Measurements from ENCODE around the gene ERCC6L2.
A peak's percentile ranks its signal among the peaks of the same experiment; 100 is the strongest.

The ERCC6L2 gene

DNA sequence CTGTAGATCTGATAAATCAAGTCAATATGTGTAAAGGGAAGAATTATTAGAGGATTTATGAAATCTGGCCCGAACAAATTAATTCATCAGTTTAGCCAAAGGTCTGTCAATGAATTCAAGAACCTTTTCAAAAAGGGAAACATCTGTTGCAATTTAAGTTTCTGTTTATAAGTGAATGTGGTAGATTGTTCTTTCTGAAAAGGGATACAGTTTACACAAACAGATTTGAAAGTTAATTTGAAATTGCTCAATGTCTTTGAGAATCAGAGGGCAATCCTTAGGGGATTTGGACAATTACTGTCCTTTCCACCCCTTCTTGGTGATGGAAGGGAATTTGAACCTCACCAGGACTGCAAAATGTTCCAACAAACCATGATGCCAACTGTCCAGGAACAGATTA is 29.7 kb upstream of the ERCC6L2 start:
- TF ChIP-seq, protein P1, sequence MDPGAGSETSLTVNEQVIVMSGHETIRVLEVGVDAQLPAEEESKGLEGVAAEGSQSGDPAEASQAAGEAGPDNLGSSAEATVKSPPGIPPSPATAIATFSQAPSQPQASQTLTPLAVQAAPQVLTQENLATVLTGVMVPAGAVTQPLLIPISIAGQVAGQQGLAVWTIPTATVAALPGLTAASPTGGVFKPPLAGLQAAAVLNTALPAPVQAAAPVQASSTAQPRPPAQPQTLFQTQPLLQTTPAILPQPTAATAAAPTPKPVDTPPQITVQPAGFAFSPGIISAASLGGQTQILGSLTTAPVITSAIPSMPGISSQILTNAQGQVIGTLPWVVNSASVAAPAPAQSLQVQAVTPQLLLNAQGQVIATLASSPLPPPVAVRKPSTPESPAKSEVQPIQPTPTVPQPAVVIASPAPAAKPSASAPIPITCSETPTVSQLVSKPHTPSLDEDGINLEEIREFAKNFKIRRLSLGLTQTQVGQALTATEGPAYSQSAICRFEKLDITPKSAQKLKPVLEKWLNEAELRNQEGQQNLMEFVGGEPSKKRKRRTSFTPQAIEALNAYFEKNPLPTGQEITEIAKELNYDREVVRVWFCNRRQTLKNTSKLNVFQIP (CRISPR knock-in tag; IDR thresholded peaks at IDR 0.05; ENCODE audit: borderline replicate concordance, low read depth), result no peak
- no peak for TF ChIP-seq ZNF565 (CRISPR knock-in tag; conservative IDR thresholded peaks at IDR 0.05; ENCODE audit: low read depth)
- TF ChIP-seq, protein P2, sequence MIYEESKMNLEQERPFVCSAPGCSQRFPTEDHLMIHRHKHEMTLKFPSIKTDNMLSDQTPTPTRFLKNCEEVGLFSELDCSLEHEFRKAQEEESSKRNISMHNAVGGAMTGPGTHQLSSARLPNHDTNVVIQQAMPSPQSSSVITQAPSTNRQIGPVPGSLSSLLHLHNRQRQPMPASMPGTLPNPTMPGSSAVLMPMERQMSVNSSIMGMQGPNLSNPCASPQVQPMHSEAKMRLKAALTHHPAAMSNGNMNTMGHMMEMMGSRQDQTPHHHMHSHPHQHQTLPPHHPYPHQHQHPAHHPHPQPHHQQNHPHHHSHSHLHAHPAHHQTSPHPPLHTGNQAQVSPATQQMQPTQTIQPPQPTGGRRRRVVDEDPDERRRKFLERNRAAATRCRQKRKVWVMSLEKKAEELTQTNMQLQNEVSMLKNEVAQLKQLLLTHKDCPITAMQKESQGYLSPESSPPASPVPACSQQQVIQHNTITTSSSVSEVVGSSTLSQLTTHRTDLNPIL (CRISPR knock-in tag; IDR thresholded peaks at IDR 0.05; ENCODE audit: low read depth), result no peak
- no peak for TF ChIP-seq ZNF70 (CRISPR knock-in tag; IDR thresholded peaks at IDR 0.05)
- TF ChIP-seq ARNTL (CRISPR knock-in tag; IDR thresholded peaks at IDR 0.05; ENCODE audit: borderline replicate concordance, low read depth), result no peak
- TF ChIP-seq ESRRG (CRISPR knock-in tag; IDR thresholded peaks at IDR 0.05), result no peak
- TF ChIP-seq PPARA (CRISPR knock-in tag; IDR thresholded peaks at IDR 0.05; ENCODE audit: borderline replicate concordance), result no peak
- no peak for ATAC-seq

DNA sequence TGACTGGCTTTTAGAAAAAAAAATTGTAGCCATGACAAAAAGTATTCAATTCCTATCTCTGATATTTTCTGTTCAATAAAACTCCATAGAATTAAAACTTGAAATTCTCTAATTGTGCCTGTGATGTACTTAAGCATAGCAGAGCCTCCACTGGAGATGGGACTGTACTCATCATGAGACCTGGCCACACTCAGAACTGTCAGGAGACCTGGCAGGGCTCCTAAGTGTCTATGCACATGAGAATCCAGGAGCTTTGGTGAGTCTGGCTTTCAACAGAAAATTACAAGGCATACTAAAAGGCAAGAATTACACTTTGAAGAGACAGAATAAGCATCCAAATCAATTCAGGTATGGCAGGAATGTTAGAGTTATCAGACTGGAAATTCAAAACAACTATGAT is 26.7 kb upstream of the ERCC6L2 start:
- no peak for TF ChIP-seq PPARA (CRISPR knock-in tag; IDR thresholded peaks at IDR 0.05; ENCODE audit: borderline replicate concordance)
- no peak for TF ChIP-seq ZNF70 (CRISPR knock-in tag; IDR thresholded peaks at IDR 0.05)
- ATAC-seq, result no peak

DNA sequence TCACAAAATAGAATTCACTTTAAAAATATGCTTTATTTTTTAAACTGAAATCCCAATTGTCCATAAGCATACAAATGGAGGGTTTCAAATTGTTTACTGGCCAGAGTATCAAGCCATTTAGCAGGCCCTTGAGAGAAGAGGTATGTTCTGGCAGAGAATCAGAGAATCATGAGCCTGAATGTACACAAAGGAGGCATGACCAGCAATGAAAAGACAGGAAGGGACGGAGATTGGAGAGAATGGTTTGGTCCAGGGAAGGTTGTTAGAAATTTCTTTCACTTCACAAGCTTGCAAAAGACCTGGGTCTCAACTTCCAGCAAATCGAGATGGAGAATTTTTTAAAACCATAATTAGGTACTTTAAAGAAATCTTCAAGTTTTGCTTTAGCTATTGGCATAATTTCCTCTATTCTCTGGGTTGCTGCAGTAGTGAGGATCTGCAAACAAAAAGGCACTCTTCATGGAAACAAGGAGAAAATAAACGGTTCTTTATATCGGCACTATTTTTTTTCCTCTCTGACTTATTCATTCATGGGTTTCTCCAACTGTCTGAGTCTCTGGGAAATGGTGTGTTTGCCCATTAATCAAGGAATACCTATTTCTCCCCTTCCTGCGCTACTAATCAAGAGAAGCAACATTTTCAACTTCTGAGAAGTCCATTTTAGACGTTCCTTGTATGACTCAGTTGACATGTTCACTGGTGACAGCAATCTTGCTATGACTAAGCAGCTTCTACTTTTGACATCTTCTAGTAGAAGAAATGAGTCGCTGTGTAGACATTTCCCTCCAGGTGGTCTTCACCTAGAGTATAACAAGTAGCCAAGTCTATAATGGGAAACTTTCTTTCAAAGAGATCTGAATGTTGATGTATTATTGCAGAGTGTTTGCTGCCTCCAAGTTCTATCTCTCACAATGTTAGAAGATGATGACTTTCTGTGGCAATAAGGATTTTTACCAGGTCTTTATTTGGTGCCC is 23.1 kb upstream of the ERCC6L2 start:
- TF ChIP-seq ISL1 (CRISPR knock-in tag; IDR thresholded peaks at IDR 0.05) (no peak; the same call in 1 of the 2 replicates), ESRRG (CRISPR knock-in tag; IDR thresholded peaks at IDR 0.05) (no peak), CSDC2 (CRISPR knock-in tag; IDR thresholded peaks at IDR 0.05) (no peak), OSR1 (CRISPR knock-in tag; IDR thresholded peaks at IDR 0.05) (no peak), ZNF565 (CRISPR knock-in tag; conservative IDR thresholded peaks at IDR 0.05; ENCODE audit: low read depth) (no peak), BACH2 (CRISPR knock-in tag; IDR thresholded peaks at IDR 0.05; ENCODE audit: borderline replicate concordance) (no peak), PPARA (CRISPR knock-in tag; IDR thresholded peaks at IDR 0.05; ENCODE audit: borderline replicate concordance) (no peak)
- TF ChIP-seq, protein P1 (CRISPR knock-in tag; IDR thresholded peaks at IDR 0.05; ENCODE audit: borderline replicate concordance, low read depth), result no peak
- no peak; the same call in 1 of the 3 replicates for ATAC-seq

- TF ChIP-seq ISL1 (CRISPR knock-in tag; IDR thresholded peaks at IDR 0.05), result peak; percentile 93
- no peak for TF ChIP-seq PPARA (CRISPR knock-in tag; IDR thresholded peaks at IDR 0.05; ENCODE audit: borderline replicate concordance)
- peak; percentile 72 for ATAC-seq
Measured at GRCh38 chr9:95854386-95855020, 21.0 kb upstream of the ERCC6L2 start.

DNA sequence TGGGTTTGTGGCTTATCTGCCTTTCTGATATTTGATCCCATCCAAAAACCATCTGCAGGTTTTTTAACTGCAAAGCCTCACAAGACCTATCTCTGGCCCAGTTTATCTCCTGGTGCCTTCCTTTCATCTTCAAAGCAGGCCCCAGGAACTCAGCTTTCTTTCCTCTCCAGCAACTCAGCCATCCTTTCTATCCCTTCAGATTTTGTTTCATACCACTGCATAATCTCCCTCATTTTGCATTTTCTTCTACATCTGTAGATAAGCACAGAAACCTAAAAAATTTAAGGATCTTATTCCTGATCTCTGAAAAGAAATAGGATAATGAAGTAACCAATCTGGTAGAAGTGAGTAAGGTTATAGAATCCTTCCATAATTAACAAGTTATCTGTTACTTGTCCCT is 19.5 kb upstream of the ERCC6L2 start:
- no peak for TF ChIP-seq ARNTL (CRISPR knock-in tag; IDR thresholded peaks at IDR 0.05; ENCODE audit: borderline replicate concordance, low read depth)
- TF ChIP-seq, protein P3, sequence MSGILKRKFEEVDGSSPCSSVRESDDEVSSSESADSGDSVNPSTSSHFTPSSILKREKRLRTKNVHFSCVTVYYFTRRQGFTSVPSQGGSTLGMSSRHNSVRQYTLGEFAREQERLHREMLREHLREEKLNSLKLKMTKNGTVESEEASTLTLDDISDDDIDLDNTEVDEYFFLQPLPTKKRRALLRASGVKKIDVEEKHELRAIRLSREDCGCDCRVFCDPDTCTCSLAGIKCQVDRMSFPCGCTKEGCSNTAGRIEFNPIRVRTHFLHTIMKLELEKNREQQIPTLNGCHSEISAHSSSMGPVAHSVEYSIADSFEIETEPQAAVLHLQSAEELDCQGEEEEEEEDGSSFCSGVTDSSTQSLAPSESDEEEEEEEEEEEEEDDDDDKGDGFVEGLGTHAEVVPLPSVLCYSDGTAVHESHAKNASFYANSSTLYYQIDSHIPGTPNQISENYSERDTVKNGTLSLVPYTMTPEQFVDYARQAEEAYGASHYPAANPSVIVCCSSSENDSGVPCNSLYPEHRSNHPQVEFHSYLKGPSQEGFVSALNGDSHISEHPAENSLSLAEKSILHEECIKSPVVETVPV (CRISPR knock-in tag; IDR thresholded peaks at IDR 0.05), result no peak
- TF ChIP-seq ESRRG (CRISPR knock-in tag; IDR thresholded peaks at IDR 0.05), result no peak
- TF ChIP-seq, protein P4, sequence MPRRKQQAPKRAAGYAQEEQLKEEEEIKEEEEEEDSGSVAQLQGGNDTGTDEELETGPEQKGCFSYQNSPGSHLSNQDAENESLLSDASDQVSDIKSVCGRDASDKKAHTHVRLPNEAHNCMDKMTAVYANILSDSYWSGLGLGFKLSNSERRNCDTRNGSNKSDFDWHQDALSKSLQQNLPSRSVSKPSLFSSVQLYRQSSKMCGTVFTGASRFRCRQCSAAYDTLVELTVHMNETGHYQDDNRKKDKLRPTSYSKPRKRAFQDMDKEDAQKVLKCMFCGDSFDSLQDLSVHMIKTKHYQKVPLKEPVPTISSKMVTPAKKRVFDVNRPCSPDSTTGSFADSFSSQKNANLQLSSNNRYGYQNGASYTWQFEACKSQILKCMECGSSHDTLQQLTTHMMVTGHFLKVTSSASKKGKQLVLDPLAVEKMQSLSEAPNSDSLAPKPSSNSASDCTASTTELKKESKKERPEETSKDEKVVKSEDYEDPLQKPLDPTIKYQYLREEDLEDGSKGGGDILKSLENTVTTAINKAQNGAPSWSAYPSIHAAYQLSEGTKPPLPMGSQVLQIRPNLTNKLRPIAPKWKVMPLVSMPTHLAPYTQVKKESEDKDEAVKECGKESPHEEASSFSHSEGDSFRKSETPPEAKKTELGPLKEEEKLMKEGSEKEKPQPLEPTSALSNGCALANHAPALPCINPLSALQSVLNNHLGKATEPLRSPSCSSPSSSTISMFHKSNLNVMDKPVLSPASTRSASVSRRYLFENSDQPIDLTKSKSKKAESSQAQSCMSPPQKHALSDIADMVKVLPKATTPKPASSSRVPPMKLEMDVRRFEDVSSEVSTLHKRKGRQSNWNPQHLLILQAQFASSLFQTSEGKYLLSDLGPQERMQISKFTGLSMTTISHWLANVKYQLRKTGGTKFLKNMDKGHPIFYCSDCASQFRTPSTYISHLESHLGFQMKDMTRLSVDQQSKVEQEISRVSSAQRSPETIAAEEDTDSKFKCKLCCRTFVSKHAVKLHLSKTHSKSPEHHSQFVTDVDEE (CRISPR knock-in tag; IDR thresholded peaks at IDR 0.05), result no peak
- TF ChIP-seq ISL1 (CRISPR knock-in tag; IDR thresholded peaks at IDR 0.05), result no peak
- TF ChIP-seq ZFP30 (CRISPR knock-in tag; IDR thresholded peaks at IDR 0.05), result no peak
- TF ChIP-seq RARB (CRISPR knock-in tag; IDR thresholded peaks at IDR 0.05), result no peak
- TF ChIP-seq, protein P1 (CRISPR knock-in tag; IDR thresholded peaks at IDR 0.05; ENCODE audit: borderline replicate concordance, low read depth), result no peak

More for the DNA sequence above, 19.5 kb upstream of the ERCC6L2 start:
- no peak for ATAC-seq
